NCI-H526 (cell line): ENCODE results near the gene S100B.

ENCODE experiments used
- DNase-seq, 2 experiments: peaks; one replicate each; lab custom pipeline; 2025; lab: John Stamatoyannopoulos, UW

Gene S100B

DNA sequence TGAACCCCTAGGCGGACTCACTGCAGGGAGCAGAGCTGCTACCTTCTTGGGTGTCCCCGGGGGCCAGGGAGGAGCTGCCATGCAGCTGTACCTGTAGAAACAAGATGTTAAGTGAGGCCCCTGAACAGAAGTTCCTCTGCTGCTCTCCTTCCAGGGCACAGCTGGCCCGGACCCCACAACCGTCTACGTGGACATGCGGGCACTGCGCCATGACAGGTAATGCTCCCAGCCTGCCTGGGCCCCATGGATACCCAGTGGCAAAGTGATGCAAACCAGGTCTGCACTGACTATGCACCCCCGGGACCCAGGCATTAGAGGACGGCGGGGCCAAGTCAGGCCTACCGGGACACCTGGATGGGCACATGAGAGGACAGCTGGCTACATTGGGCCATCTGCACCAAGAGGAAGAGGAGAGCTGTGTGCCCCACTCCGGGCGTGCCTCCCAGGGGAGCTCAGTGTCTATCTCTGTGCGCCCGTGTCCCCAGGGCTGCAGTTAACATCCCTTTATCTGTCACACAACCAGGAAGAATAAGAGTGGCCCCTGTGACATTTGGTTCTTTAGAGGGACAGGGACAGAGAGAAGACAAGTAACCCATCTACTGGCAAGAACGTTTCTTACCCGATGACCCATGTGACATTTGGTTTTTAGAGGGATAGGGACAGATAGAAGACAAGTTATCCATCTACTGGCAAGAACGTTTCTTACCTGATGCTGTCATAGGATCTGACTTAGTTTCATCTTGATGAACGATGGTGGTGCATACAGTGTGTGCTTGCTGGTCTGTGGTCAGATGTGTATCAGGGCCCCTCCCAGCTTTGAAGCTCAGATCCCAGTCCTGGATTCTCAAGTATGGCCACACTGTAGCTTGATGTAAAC lies 44.1 kb downstream of the S100B start:
- no peak for DNase-seq

DNA sequence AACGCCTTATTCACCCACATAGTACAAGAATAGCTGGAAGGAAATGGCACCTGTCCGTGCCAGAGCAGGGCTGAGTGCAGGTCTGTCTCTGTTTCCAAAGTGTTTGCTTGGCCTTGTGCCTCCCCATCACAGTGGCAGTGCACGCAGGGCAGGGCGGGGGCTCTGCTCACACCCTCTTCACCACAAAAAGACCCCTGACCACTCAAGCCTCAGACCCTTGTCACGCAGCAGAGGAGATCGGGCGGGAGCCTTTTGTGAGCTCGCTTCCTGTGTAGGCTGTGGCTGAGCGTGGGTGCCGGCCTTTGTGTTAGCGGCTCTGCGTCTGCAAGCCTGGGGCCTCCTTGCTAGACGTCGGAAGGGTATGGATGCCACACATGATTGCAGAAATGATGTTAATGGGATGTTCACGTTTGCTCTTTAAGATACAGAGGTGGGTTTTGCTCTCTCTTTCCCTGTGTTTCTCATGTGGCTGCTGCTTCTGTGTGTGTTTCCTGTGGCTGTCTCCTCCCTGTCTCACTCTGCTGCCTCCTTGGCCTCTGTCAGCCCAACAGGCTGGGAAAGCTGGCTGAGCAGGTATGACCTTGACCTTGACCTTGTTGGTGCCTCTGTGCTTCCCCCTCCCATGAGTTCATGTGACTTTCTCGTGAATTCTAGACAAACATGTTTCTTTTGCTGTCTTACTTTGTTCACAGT lies 45.4 kb downstream of the S100B start:
- no peak for DNase-seq

DNA sequence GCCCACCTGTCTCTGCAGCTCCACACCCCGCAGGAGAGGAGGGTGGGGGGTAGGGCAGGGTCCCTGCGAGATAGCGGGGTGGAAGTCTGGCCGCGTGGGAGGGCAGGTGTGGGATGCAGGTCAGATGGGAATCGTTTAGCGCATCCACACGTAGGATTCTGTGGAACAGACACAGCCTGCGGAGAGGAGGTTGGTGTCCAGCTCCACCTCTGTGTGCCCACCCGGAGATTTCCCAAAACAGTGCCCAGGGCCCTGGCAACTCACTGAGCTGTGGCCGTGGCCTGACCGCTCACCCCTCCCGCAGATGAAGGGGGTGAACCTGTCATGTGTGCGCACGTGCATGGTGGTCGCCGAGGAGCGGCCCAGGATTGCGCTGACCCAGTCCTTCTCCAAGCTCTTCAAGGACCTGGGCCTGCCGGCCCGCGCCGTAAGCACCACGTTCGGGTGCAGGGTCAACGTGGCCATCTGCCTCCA lies 46.9 kb downstream of the S100B start:
- no peak for DNase-seq

DNA sequence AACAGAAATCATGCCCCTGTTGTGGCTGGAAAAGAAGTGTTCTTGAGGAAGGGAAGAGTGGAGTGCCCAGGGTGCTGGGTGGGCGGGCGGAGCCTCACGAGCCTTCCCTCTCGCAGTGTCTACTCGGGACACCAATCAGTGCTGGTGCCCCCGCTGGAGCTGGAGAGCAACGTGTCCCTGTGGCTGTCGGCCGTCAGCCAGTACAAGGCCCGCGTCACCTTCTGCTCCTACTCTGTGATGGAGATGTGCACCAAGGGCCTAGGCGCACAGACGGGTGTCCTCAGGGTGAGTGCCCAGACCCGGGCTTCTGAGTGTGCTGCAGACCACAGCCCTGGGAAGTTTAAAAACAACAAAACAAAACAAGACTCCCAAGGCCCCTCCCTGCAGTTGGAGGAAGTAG lies 47.4 kb downstream of the S100B start:
- DNase-seq = no peak

DNA sequence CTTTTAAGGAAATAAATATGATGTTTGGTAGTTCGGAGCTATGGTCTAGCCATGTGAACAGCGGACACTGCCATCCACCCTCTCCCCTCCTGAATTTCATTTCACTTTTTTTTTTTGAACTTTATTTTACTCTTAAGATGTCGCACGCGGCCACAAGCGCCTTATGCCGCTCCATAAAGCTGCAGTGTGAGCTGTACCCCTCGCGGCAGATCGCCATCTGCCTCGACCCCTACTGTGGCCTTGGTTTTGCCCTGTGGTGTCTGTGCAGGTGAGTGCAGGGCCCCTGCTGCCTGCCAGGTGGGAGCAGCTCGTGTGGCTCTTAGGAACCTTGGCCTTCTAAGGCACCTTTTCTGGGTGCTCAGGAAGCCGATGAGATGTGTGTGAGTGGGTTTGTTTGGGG lies 48.1 kb downstream of the S100B start:
- DNase-seq = no peak

DNA sequence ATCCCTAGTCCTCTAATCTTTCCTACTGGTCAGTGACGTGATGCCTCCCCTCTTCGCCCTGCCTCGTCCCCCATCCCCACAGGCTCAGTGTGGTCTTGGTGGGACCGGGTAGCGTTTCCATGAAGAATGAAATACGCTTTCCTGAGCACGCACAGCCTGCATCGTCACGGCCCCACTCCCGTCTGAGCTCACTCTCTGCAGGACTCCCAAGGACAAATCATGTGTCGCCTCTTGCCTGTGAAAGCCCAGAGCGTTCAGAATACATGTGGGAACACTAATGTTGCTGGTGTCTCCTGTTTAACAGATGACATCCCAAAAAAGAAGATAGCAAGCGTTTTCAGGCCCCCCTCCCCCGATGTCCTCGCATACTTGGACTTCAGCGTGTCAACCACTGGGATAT lies 49.2 kb downstream of the S100B start:
- no peak for DNase-seq

DNA sequence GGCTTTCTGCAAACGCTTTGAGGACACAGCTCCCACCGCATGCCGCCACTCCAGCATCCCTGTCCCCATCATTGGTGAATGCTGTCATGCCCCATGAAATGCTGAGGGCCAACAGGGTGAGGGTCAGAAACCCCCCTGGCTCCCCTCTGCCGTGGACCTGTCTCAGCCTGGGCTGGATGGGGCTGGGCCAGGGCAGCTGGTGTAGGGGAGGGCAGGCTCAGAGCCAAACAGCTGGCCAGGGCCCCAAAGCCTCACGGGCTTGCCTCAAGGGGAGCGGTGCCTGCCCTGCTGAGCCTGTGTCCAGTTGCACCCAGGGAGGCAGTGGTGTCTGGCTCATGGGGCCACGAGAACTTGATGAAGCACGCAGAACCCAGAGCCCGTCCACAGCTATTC lies 49.7 kb downstream of the S100B start:
- DNase-seq = no peak

DNA sequence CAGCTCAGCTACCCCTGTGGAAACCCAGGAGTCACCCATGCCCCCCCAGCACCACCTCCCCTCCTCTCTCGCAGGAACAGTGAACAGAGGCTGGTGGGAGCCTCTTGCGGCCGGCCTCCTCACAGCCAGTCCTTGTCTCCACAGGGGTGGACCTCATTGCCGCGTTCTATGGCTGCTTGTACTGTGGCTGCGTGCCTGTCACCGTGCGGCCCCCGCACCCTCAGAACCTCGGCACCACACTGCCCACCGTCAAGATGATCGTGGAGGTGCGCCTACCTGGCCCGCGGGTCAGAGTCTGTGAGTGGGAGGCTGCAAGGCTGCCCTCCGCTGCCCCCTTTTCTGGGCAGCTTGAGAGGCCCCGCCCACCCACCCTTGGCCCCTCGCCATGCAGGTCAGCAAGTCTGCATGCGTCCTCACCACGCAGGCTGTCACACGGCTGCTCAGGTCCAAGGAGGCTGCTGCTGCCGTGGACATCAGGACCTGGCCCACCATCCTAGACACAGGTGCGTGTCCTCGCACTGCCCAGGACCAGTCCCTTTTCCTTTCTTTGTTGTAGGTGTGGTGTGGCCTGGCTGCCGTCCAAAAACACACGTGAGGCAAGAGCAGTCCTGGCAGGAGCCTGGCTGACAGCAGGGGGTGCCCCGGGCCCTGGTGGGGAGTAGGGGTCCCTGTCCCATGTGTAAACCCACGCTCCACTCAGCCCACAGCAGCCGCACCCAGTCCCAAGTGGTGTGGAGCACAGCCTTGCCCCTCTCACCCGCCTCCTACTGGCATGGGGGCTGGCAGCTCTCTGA lies 50.3 kb downstream of the S100B start:
- no peak for DNase-seq

DNA sequence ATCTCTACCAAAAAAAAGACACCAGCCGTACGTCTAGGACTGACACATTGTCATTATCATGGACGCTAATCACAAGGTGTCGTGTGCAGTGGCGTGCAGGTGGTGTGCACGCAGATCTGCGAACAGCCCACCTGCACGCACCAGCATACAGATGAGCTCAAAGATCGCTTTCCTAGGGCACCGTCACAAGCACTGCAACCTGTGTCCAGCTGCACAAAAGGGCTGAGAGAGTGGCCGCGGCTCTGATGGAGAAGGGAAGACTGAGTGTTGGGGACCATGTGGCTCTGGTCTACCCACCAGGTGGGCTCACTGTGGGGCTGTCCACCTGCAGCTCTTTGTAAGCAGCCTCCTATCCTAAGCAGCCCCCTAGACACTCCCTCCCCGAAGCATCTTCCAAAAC lies 50.9 kb downstream of the S100B start:
- DNase-seq = no peak

DNA sequence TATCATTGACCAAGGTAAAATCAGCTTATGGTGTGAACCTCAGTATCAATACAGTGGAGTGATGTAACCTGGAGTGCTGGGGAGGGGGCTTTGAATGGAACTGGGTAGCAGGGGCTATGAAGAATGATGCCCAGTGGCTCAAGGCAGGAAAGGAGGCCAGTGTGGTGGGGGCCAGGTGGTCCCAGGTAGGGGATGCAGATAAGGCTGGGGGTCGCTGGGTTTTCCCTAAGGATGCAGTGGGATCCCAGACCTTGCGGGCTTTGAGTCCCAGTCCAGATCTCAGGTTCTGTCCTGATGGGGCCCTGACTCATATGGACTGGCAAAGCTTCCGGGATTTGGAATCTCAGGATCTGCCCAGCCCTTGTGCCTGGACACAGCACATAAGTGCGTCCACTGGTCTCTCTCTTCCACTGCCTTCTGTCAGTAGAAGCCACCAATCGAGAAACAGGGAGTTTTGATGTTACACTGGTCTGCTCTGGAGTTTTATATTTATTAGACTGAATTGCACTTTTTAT lies 52.0 kb downstream of the S100B start:
- DNase-seq = no peak

DNA sequence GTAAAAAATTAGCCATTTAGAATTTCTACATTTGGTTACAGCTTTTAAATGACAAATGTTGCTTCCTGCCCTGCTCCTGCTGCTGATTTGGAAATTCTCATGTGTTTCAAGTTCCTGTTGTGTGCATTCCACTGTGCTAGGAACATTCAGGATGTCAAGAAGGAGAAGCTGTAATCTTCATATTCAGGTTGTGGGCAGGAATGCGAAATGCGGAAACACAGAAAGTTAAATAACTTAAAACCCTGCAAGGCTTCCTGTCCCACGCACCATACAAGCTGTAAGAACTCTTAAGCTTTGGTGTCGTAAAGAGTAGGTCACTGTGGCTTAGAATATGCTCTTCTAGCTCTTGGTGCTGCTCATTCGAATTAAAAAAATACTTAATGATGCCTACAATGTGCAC lies 52.6 kb downstream of the S100B start:
- DNase-seq = no peak

DNA sequence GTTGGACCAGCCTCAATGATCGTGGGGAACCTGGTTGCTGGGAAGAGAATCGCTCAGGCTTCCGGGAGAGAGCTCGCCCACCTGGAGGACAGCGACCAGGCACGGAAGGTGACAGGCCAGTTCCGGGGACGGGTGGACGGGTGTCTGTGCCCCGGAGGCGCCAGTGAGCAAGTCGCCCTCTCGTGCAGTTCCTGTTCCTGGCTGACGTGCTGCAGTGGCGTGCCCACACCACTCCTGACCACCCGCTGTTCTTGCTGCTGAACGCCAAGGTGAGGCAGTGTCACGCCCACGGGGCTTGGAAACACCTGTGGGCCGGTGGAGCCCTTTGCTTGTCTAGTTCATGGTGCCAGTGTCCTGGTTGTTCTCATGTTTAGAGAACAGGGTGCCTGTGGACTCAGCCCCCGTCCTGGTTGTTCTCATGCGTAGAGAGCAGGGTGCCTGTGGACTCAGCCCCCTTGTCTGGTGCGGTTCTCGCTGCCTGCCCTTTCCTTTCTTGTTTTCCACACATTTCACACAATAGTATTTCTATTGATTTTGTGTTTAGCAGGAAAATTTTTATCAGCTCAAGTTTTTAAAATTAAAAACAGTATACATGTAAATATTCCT lies 53.1 kb downstream of the S100B start:
- no peak for DNase-seq

DNA sequence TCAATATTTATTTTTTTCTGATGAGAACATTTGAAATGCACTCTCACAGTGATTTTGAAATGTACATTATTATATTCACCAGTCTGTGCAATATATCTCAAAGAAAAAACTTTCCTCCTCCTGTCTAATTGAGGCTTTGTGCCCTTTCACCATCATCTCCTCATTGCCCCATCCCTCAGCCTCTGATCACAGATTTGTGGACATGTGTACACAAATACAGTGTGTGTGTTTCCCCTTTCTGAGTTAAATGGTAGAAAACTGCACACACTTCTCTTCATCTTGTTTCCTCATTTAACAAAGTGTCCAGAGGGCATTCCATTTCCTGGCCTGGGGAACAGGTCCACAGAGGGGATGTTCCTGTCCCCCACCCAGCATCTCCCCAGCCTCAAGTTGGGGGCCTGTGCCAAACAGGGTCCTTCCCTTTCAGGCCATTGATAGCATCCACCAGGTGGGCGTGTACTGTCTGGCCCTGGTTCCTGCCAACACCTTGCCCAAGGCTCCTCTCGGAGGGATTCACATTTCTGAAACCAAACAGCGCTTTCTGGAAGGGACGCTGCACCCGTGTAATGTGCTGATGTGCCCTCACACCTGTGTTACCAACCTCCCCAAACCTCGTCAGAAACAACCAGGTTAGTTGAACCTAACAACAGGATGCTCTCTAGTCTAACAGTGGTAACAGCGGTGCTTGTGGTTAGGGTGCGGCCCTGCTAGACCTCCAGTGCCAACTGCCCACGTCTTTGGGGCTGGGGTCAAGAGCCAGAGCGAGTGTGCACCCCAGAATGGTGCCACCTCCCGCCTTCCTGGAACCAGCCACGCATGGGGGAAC lies 54.6 kb downstream of the S100B start:
- no peak for DNase-seq

DNA sequence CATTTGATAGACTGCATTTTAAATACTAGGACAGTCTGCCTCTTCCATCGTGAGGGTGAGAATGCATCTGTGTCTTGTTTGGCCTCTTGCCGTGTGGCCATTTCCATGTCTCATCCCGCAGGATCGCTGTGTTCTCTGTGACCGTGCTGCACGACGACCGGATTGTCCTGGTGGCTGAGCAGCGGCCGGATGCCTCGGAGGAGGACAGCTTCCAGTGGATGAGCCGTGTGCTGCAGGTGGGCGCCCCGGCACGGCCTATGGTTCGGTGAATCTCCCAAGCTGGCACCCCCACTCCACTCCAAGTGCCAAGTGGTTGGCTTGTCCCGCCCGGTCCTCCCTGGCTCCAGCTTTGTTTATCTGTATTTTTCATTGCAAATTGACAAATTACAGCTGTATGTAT lies 55.2 kb downstream of the S100B start:
- DNase-seq = no peak
